GM23338 (cell line): ENCODE results near the gene CNTN1. TPM values are rescaled to one million over a fixed set of nuclear protein-coding genes. Genes with fewer than 3 reads are reported as not detected.

ENCODE experiments used
- ATAC-seq: fragments of 200-7000 bp; cut with Tn5 transposase; 3 replicates; pipeline ENCODE4 v1.9.1; 2020
- DNase-seq: peaks from one replicate; pipeline ENCODE4 v3.0.0-alpha.2; 2015; ENCODE audit warnings: low spot score
- H2AFZ ChIP-seq: fragments of 200-600 bp; sonication (generic); 2 replicates; pipeline ENCODE4 v1.8.0; 2016; ENCODE audit warnings: antibody characterized with exemption, mild to moderate bottlenecking, moderate library complexity
- H3F3A ChIP-seq: fragments of 200-600 bp; sonication (generic); replicated peaks from 2 replicates; pipeline ENCODE4 v1.8.0; 2017; ENCODE audit warnings: antibody characterized with exemption, mixed run types, low read depth
- H3K27ac ChIP-seq: fragments of 200-600 bp; sonication (generic); 2 replicates; pipeline ENCODE4 v1.6.1; 2016; ENCODE audit warnings: low read depth
- H3K27me3 ChIP-seq: fragments of 200-600 bp; sonication (generic); 2 replicates; pipeline ENCODE4 v1.8.0; 2016; ENCODE audit warnings: mild to moderate bottlenecking, mixed run types, moderate library complexity; ENCODE audit not compliant: insufficient read depth
- H3K36me3 ChIP-seq: fragments of 200-600 bp; sonication (generic); 2 replicates; pipeline ENCODE4 v1.8.0; 2016; ENCODE audit warnings: mild to moderate bottlenecking; ENCODE audit not compliant: insufficient read depth
- H3K4me1 ChIP-seq: fragments of 200-600 bp; sonication (generic); 2 replicates; pipeline ENCODE4 v1.8.0; 2016; ENCODE audit warnings: mild to moderate bottlenecking, moderate library complexity; ENCODE audit not compliant: insufficient read depth
- H3K4me2 ChIP-seq: fragments of 200-600 bp; sonication (generic); 2 replicates; pipeline ENCODE4 v1.7.1; 2017; ENCODE audit warnings: mixed run types
- H3K4me3 ChIP-seq: fragments of 200-600 bp; sonication (generic); 2 replicates; pipeline ENCODE4 v1.6.1; 2016; ENCODE audit warnings: mixed run types
- H3K79me2 ChIP-seq: fragments of 200-600 bp; sonication (generic); replicated peaks from 2 replicates; pipeline ENCODE4 v1.8.0; 2017; ENCODE audit warnings: mild to moderate bottlenecking; ENCODE audit not compliant: insufficient read depth
- H3K9me2 ChIP-seq: fragments of 200-600 bp; sonication (generic); 2 replicates; pipeline ENCODE4 v1.8.0; 2017; ENCODE audit not compliant: insufficient read depth
- H4K20me1 ChIP-seq: fragments of 200-600 bp; sonication (generic); replicated peaks from 2 replicates; pipeline ENCODE4 v1.8.0; 2017; ENCODE audit warnings: mild to moderate bottlenecking; ENCODE audit not compliant: insufficient read depth
- H3K27ac Mint-ChIP-seq: 2 replicates; pipeline ENCODE4 v1.8.0; 2020; ENCODE audit warnings: inconsistent platforms, mild to moderate bottlenecking, moderate library complexity, mixed read lengths
- H3K27me3 Mint-ChIP-seq: 3 replicates; pipeline ENCODE4 v1.8.0; 2022; ENCODE audit warnings: low read depth, mild to moderate bottlenecking, moderate library complexity, mixed read lengths, inconsistent platforms; ENCODE audit not compliant: insufficient read depth, poor library complexity
- H3K36me3 Mint-ChIP-seq: 3 replicates; pipeline ENCODE4 v1.8.0; 2021; ENCODE audit warnings: low read depth, mild to moderate bottlenecking, inconsistent platforms, moderate library complexity, mixed read lengths
- H3K4me1 Mint-ChIP-seq: 3 replicates; pipeline ENCODE4 v1.8.0; 2020; ENCODE audit warnings: mild to moderate bottlenecking, inconsistent platforms, mixed read lengths
- H3K4me3 Mint-ChIP-seq: 3 replicates; pipeline ENCODE4 v1.8.0; 2021; ENCODE audit warnings: moderate library complexity, mild to moderate bottlenecking, inconsistent platforms, mixed read lengths
- H3K9me3 Mint-ChIP-seq: 3 replicates; pipeline ENCODE4 v1.8.0; 2020; ENCODE audit warnings: moderate library complexity, mild to moderate bottlenecking, inconsistent platforms, mixed read lengths
- EZH2 ChIP-seq: fragments of 200-600 bp; sonication (generic); IDR thresholded peaks from one replicate; pipeline ENCODE4 v1.8.0; 2017; ENCODE audit warnings: antibody characterized with exemption, mild to moderate bottlenecking, low read depth; ENCODE audit not compliant: unreplicated experiment
- REST ChIP-seq: IDR thresholded peaks from one replicate; pipeline ENCODE4 v1.6.1; 2018; ENCODE audit warnings: antibody characterized with exemption; ENCODE audit not compliant: unreplicated experiment
- ZNF114 ChIP-seq: fragments of 250-450 bp; sonication (Bioruptor Pico); IDR thresholded peaks from 2 replicates; pipeline ENCODE4 v1.5.0; 2020; ENCODE audit warnings: mild to moderate bottlenecking, moderate library complexity
- ZNF462 ChIP-seq: fragments of 250-450 bp; sonication (Bioruptor Pico); IDR thresholded peaks from 2 replicates; pipeline ENCODE4 v1.5.0; 2020; ENCODE audit warnings: mild to moderate bottlenecking, moderate library complexity
- polyA plus RNA-seq: library from polyadenylated mRNA; unstranded; fragments of >200 nt; fragmentation: Nextera tagmentation; extraction: Ambion mirVana; gene quantifications from 2 replicates; pipeline ENCODE4 v1.2.1, GENCODE V29; 2016
- total RNA-seq: library from RNA; depleted of rRNA; stranded (reverse); fragments of >200 nt; shearing (Covaris generic); gene quantifications from 2 replicates; pipeline ENCODE4 v1.2.3, GENCODE V29; 2014

CNTN1 gene
- total and polyA plus RNA-seq, 2 experiments from 2014 or later = 5.0 to 27.0 TPM

- no peak for TF ChIP-seq ZNF462 (CRISPR knock-in tag)
- TF ChIP-seq REST = no peak
- TF ChIP-seq ZNF114 (CRISPR knock-in tag) = no peak
Observed at GRCh38 chr12:40717576-40717975, 25.3 kb downstream of the CNTN1 start (continued).

- H3K4me3 Mint-ChIP-seq = no peak overlapping the region
- no peaks in the 10 kb centered on the region for H3K36me3 ChIP-seq
- no peak overlapping the region for H3K27ac Mint-ChIP-seq
- H3K4me3 ChIP-seq = no peak overlapping the region
- no peaks in the 10 kb centered on the region for H3K4me1 ChIP-seq
- no peak for TF ChIP-seq EZH2
- no peak for ATAC-seq
- no peaks in the 10 kb centered on the region for H3F3A ChIP-seq
- no peaks in the 10 kb centered on the region for H3K4me1 Mint-ChIP-seq
- no peaks in the 10 kb centered on the region for H4K20me1 ChIP-seq
- no peak for DNase-seq
- H3K27me3 Mint-ChIP-seq = no peaks in the 10 kb centered on the region
- H3K27me3 ChIP-seq = no peaks in the 10 kb centered on the region
- no peaks in the 10 kb centered on the region for H3K36me3 Mint-ChIP-seq
- H3K27ac ChIP-seq = no peak overlapping the region
- no peaks in the 10 kb centered on the region for H3K79me2 ChIP-seq
- 0 out of 2 replicates have a peak, but pooled peaks cover 3% of the 10 kb centered on the region for H3K9me2 ChIP-seq
- H2AFZ ChIP-seq = no peak overlapping the region
- H3K4me2 ChIP-seq = no peak overlapping the region
- H3K9me3 Mint-ChIP-seq = no peaks in the 10 kb centered on the region
Observed at GRCh38 chr12:40718878-40719372, 26.7 kb downstream of the CNTN1 start.
